ENCODE results near the gene GBP7. TPM values are rescaled to one million over a fixed set of nuclear protein-coding genes. Genes with fewer than 3 reads are reported as not detected.

GBP7 gene
- total and polyA plus RNA-seq, 10 of the 15 experiments (the other 5 are each of a cell fraction or from before 2014, with no cell fraction given) = not detected

DNA sequence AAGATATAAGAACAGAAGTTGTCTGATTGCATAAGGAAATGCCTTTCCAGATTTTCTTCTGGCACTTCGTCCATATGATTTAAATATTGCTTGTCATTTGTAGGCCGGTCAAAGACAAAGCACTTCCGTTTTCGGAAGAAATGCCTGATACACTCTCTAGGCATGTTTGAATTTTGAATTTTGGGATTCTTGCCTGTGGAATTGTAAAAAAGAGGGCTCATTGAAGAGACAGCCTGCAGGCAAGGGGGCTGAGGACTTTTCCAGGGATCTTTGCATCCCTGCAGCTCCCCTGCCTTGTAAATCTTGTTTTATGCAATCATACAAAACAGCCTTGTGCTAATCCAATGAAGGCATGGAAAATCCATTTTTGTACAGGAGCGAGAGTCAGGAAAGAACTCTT is 15.5 kb upstream of the GBP7 start:
- no peak for TF ChIP-seq BCL11A (IDR thresholded peaks at IDR 0.05; ENCODE audit: low read depth, low read length)
- no peak for TF ChIP-seq CHD4 (IDR thresholded peaks at IDR 0.05)
- no peak for TF ChIP-seq RELA (IDR thresholded peaks at IDR 0.05; ENCODE audit: borderline replicate concordance, partially characterized antibody)
- TF ChIP-seq, protein P1, sequence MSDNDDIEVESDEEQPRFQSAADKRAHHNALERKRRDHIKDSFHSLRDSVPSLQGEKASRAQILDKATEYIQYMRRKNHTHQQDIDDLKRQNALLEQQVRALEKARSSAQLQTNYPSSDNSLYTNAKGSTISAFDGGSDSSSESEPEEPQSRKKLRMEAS (IDR thresholded peaks at IDR 0.05; ENCODE audit: low read depth, low read length) = no peak
- TF ChIP-seq CEBPB (IDR thresholded peaks at IDR 0.05; ENCODE audit: borderline replicate concordance in 1 of 2, low read depth in 2 of 2, low read length in 2 of 2) = no peak
- no peak for DNase-seq (ENCODE audit: low read depth, low spot score)

DNA sequence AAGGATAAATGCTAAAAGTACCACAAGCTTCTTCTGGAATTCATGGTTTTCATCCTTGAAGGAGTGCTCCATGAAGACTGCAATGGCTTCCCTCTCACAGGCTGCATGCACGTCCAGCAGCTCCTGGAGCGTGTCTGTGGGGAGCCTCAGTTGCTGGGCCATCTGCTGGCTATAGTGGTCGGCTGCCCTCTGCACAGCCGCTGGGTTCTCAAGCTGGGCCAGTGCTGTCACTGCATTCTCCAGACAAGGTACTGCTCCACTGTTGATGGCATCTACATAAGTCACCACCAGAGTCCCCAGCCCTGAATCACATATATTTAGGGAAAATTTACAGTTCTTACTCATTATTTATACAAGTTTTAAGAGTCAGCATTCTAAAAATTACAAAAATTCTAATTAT is 14.2 kb upstream of the GBP7 start:
- ChIA-PET RAD21 (ENCODE audit: unreplicated experiment) (no interaction called here), POLR2A (no interaction called here), SMC1A (ENCODE audit: uncharacterized antibody, unreplicated experiment) (no interaction called here), CTCF (interaction anchor here (1.6 kb wide), 1 partner anchor 12 kb away, joined by 4 read pairs; no protein-coding TSS in a partner anchor)
- H3K4me2 ChIP-seq (ENCODE audit: control insufficient read depth, insufficient read depth) = no peak overlapping the region
- in situ Hi-C loops (cut with MboI) = no loop called here
- FAIRE-seq (no peak), DNase-seq (ENCODE audit: low read depth, low spot score) (no peak), ATAC-seq (no peak)
- H3K4me1 ChIP-seq (ENCODE audit: control insufficient read depth, insufficient read depth, low read length) = no peaks in the 10 kb centered on the region
- BruUV-seq (replicated peaks) = no TSS peak
- no peaks in the 10 kb centered on the region; a peak in 1 of 4 replicates for H3K36me3 ChIP-seq (ENCODE audit: control insufficient read depth in 2 of 2, insufficient read depth in 2 of 2, low read length in 1 of 2)
- no peak overlapping the region for H3K4me3 ChIP-seq
- H3K27ac ChIP-seq (ENCODE audit: control insufficient read depth, insufficient read depth) = no peak overlapping the region
- no peaks in the 10 kb centered on the region for H3K9me3 ChIP-seq (replicated peaks; ENCODE audit: control insufficient read depth, insufficient read depth, low read length)
- intact Hi-C loops (cut with micrococcal nuclease; ENCODE audit: unreplicated experiment) = no loop called here
- H3K79me2 ChIP-seq (ENCODE audit: control insufficient read depth, insufficient read depth, low read length) = no peaks in the 10 kb centered on the region
- H3K9ac ChIP-seq (ENCODE audit: control insufficient read depth, insufficient read depth, low read length) = no peak overlapping the region
- H4K20me1 ChIP-seq (ENCODE audit: control insufficient read depth, insufficient read depth) = no peaks in the 10 kb centered on the region
- no peak overlapping the region for H2AFZ ChIP-seq (ENCODE audit: control insufficient read depth, low read depth, low read length)
- no peaks in the 10 kb centered on the region for H3K27me3 ChIP-seq (replicated peaks in 1 of 2; ENCODE audit: control insufficient read depth in 2 of 2, insufficient read depth in 2 of 2, low read length in 1 of 2)
- 78% methylated on average over 4 of the region's 4 CpGs for WGBS (ENCODE audit: insufficient coverage, insufficient replicate concordance, low lambda C conversion rate, missing lambda C conversion rate)
- TF ChIP-seq TCF12 (IDR thresholded peaks at IDR 0.05; ENCODE audit: low read depth, low read length) (no peak), NFYA (IDR thresholded peaks at IDR 0.05; ENCODE audit: borderline replicate concordance, low read depth, low read length) (no peak), RB1 (IDR thresholded peaks at IDR 0.05; ENCODE audit: borderline replicate concordance) (no peak), NR2C2 (IDR thresholded peaks at IDR 0.05; ENCODE audit: borderline replicate concordance, control insufficient read depth, insufficient read length, low read depth) (no peak), FOXK2 (IDR thresholded peaks at IDR 0.05) (no peak)
- TF ChIP-seq, protein P2, sequence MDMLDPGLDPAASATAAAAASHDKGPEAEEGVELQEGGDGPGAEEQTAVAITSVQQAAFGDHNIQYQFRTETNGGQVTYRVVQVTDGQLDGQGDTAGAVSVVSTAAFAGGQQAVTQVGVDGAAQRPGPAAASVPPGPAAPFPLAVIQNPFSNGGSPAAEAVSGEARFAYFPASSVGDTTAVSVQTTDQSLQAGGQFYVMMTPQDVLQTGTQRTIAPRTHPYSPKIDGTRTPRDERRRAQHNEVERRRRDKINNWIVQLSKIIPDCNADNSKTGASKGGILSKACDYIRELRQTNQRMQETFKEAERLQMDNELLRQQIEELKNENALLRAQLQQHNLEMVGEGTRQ (IDR thresholded peaks at IDR 0.05; ENCODE audit: borderline replicate concordance, low read depth, low read length) = no peak
- TF ChIP-seq, protein P3, sequence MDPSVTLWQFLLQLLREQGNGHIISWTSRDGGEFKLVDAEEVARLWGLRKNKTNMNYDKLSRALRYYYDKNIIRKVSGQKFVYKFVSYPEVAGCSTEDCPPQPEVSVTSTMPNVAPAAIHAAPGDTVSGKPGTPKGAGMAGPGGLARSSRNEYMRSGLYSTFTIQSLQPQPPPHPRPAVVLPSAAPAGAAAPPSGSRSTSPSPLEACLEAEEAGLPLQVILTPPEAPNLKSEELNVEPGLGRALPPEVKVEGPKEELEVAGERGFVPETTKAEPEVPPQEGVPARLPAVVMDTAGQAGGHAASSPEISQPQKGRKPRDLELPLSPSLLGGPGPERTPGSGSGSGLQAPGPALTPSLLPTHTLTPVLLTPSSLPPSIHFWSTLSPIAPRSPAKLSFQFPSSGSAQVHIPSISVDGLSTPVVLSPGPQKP (IDR thresholded peaks at IDR 0.05; ENCODE audit: low read depth, low read length) = no peak
- TF ChIP-seq, protein P4, sequence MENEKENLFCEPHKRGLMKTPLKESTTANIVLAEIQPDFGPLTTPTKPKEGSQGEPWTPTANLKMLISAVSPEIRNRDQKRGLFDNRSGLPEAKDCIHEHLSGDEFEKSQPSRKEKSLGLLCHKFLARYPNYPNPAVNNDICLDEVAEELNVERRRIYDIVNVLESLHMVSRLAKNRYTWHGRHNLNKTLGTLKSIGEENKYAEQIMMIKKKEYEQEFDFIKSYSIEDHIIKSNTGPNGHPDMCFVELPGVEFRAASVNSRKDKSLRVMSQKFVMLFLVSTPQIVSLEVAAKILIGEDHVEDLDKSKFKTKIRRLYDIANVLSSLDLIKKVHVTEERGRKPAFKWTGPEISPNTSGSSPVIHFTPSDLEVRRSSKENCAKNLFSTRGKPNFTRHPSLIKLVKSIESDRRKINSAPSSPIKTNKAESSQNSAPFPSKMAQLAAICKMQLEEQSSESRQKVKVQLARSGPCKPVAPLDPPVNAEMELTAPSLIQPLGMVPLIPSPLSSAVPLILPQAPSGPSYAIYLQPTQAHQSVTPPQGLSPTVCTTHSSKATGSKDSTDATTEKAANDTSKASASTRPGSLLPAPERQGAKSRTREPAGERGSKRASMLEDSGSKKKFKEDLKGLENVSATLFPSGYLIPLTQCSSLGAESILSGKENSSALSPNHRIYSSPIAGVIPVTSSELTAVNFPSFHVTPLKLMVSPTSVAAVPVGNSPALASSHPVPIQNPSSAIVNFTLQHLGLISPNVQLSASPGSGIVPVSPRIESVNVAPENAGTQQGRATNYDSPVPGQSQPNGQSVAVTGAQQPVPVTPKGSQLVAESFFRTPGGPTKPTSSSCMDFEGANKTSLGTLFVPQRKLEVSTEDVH (IDR thresholded peaks at IDR 0.05; ENCODE audit: low read depth, partially characterized antibody) = no peak

More for the DNA sequence above, 15.5 kb upstream of the GBP7 start:
- WGBS (ENCODE audit: insufficient coverage, insufficient replicate concordance, low lambda C conversion rate, missing lambda C conversion rate) = 85% methylated on average over 5 of the region's 5 CpGs
- in situ Hi-C loops (cut with MboI) (no loop called here), intact Hi-C loops (cut with micrococcal nuclease; ENCODE audit: unreplicated experiment) (no loop called here)
- RAD21 ChIA-PET (ENCODE audit: unreplicated experiment) = interaction anchor here (0.6 kb wide), 1 partner anchor 9 kb away, joined by 3 read pairs; no protein-coding TSS in a partner anchor
- SMC1A ChIA-PET (ENCODE audit: uncharacterized antibody, unreplicated experiment) = no interaction called here
- Histone ChIP-seq H3K79me2 (ENCODE audit: control insufficient read depth, insufficient read depth, low read length) (no peaks in the 10 kb centered on the region), H3K27me3 (replicated peaks in 1 of 2; ENCODE audit: control insufficient read depth in 2 of 2, insufficient read depth in 2 of 2, low read length in 1 of 2) (no peaks in the 10 kb centered on the region), H3K4me3 (no peak overlapping the region), H3K27ac (ENCODE audit: control insufficient read depth, insufficient read depth) (no peak overlapping the region), H3K4me2 (ENCODE audit: control insufficient read depth, insufficient read depth) (no peak overlapping the region), H3K9me3 (replicated peaks; ENCODE audit: control insufficient read depth, insufficient read depth, low read length) (no peaks in the 10 kb centered on the region), H3K4me1 (ENCODE audit: control insufficient read depth, insufficient read depth, low read length) (no peaks in the 10 kb centered on the region), H4K20me1 (ENCODE audit: control insufficient read depth, insufficient read depth) (no peaks in the 10 kb centered on the region), H3K36me3 (ENCODE audit: control insufficient read depth in 2 of 2, insufficient read depth in 2 of 2, low read length in 1 of 2) (no peaks in the 10 kb centered on the region; a peak in 1 of 4 replicates), H2AFZ (ENCODE audit: control insufficient read depth, low read depth, low read length) (no peak overlapping the region), H3K9ac (ENCODE audit: control insufficient read depth, insufficient read depth, low read length) (no peak overlapping the region)
- BruUV-seq (replicated peaks) = no TSS peak
- POLR2A ChIA-PET = no interaction called here
- no peak for FAIRE-seq
- ATAC-seq = no peak
- CTCF ChIA-PET = no interaction called here

All from GM12878 (cell line).